Measurements from ENCODE around the gene PTGES3. TPM values are rescaled to one million over a fixed set of nuclear protein-coding genes. Genes with fewer than 3 reads are reported as not detected.

PTGES3 gene
- total and polyA plus RNA-seq, 2 of the 8 experiments (the other 6 are each of a cell fraction or from before 2014, with no cell fraction given): 111 to 464 TPM

DNA sequence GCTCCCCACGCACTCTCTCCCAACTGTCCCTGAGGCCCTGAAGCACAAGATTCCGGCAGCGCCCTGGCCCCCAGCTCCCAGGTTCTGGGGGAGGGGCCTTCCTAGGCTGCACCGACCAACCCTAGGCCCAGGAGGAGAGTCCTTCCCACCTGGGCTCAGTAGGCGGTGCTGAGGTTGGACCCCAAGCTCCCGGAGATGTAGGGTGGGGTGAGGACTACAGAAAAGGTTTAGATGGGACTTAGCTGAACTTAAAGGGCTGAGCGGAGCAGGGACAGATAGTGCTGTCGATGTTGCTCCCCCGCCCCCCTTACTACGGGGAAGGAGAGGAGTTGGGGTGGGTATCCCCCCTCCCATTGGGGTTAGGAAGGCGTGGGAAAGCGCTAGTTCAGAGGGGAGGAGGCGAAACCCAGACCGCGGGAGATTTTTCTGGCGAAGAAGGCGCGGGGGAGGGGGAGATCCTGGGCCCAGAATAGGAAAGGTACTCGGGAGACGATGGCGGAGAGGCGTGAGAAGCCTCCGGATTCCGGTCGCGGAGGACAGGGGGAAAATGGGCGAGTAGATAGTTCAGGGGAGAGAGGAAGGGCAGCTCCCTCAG is 53.7 kb downstream of the PTGES3 start (continued):
- TF ChIP-seq RBBP5 (IDR thresholded peaks at IDR 0.05; ENCODE audit: borderline replicate concordance, low read depth, low read length): 0 out of 2 replicates have a peak, but pooled peaks have one; percentile 17
- TF ChIP-seq RXRA (IDR thresholded peaks at IDR 0.05; ENCODE audit: insufficient read depth, low read depth, low read length): no peak
- TF ChIP-seq ASH2L (IDR thresholded peaks at IDR 0.05; ENCODE audit: low read length): peak; percentile 56
- no peak for TF ChIP-seq SP4 (IDR thresholded peaks at IDR 0.05; ENCODE audit: low read length)
- TF ChIP-seq, protein P1, sequence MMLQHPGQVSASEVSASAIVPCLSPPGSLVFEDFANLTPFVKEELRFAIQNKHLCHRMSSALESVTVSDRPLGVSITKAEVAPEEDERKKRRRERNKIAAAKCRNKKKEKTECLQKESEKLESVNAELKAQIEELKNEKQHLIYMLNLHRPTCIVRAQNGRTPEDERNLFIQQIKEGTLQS (IDR thresholded peaks at IDR 0.05; ENCODE audit: insufficient read depth, low read depth, low read length): no peak
- 0 out of 2 replicates have a peak, but pooled peaks have one; percentile 9 for TF ChIP-seq KDM1A (IDR thresholded peaks at IDR 0.05; ENCODE audit: borderline replicate concordance, low read length)
- peak; percentile 79 for TF ChIP-seq CTBP2 (IDR thresholded peaks at IDR 0.05; ENCODE audit: borderline replicate concordance, insufficient read depth, insufficient read length, low read length)
- TF ChIP-seq CREB1 (IDR thresholded peaks at IDR 0.05): 0 out of 2 replicates have a peak, but pooled peaks have one; percentile 29
- no peak for TF ChIP-seq YY1 (IDR thresholded peaks at IDR 0.05; ENCODE audit: low read depth, low read length)
- 0 out of 4 replicates have a peak, but pooled peaks of 1 of the 2 experiments have one; percentile 5 for TF ChIP-seq SIN3A (conservative IDR thresholded peaks at IDR 0.05 in 1 of 2, IDR thresholded peaks at IDR 0.05 in 1 of 2; ENCODE audit: low read depth in 1 of 2, low read length in 2 of 2)
- no peak for TF ChIP-seq EZH2 (IDR thresholded peaks at IDR 0.05; ENCODE audit: low read depth, low read length, severe bottlenecking)
- TF ChIP-seq RNF2 (IDR thresholded peaks at IDR 0.05; ENCODE audit: borderline replicate concordance, low read depth, low read length, missing control alignments, poor library complexity, severe bottlenecking): no peak
- peak; percentile 71 for TF ChIP-seq TAF1 (IDR thresholded peaks at IDR 0.05; ENCODE audit: low read depth, low read length)
- no peak for TF ChIP-seq SIRT6 (IDR thresholded peaks at IDR 0.05; ENCODE audit: low read length)
- TF ChIP-seq PHF8 (conservative IDR thresholded peaks at IDR 0.05; ENCODE audit: low read depth, low read length): no peak
- TF ChIP-seq JUN (IDR thresholded peaks at IDR 0.05; ENCODE audit: low read depth, low read length): no peak
- no peak for TF ChIP-seq KDM5A (IDR thresholded peaks at IDR 0.05; ENCODE audit: low read length)
- TF ChIP-seq POLR2A (IDR thresholded peaks at IDR 0.05; ENCODE audit: control extremely low read depth in 1 of 2, low read depth in 2 of 2, low read length in 2 of 2): no peak
- TF ChIP-seq, protein P2, sequence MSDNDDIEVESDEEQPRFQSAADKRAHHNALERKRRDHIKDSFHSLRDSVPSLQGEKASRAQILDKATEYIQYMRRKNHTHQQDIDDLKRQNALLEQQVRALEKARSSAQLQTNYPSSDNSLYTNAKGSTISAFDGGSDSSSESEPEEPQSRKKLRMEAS (IDR thresholded peaks at IDR 0.05): no peak
- TF ChIP-seq RFX5 (IDR thresholded peaks at IDR 0.05; ENCODE audit: borderline replicate concordance, low read depth, low read length): no peak
- no peak for TF ChIP-seq BRCA1 (IDR thresholded peaks at IDR 0.05; ENCODE audit: low read depth, low read length)
- no peak for TF ChIP-seq BCL11A (IDR thresholded peaks at IDR 0.05; ENCODE audit: low read depth in 2 of 2, low read length in 2 of 2)
